ENCODE results near the gene ECHDC3.
"Not testable (repeated sequence)": the region's sequence is repeated elsewhere in the genome, so short reads cannot be mapped to it uniquely, and the experiment has no call there.

Gene ECHDC3, protein sequence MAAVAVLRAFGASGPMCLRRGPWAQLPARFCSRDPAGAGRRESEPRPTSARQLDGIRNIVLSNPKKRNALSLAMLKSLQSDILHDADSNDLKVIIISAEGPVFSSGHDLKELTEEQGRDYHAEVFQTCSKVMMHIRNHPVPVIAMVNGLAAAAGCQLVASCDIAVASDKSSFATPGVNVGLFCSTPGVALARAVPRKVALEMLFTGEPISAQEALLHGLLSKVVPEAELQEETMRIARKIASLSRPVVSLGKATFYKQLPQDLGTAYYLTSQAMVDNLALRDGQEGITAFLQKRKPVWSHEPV

DNA sequence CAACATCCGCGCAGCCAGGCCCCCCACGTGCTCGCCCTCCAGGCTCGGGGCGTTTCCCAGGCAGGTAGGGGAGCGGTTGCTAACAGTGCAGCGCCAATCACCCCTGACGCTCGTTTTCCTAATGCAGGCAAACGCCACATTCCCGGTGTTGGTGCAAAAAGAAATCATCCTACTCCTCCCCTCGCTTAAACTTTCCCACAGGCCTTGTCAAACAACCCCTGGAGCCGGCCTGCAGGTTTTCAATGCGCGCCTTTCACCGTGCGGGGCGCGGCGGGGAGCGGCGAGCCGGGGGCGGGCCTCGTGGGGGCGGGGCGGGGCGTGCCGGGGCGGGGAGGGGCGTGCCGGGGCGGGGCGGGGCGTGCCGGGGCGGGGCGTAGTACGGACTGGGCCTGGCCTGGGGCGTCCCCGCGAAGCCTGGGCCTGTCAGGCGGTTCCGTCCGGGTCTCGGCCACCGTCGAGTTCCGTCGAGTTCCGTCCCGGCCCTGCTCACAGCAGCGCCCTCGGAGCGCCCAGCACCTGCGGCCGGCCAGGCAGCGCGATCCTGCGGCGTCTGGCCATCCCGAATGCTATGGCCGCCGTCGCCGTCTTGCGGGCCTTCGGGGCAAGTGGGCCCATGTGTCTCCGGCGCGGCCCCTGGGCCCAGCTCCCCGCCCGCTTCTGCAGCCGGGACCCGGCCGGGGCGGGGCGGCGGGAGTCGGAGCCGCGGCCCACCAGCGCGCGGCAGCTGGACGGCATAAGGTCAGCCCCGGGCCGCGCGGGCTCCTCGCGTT lies at the start of gene ECHDC3:
Gene ECHDC3, plus strand, starts transcription at position 374 of the 770 bp plus-strand sequence. Its CDS starts 195 bp downstream, at position 569.
- DNase-seq (ENCODE audit: low read depth in 2 of 2) = peak in 1 of 2 donors; percentile 36

- no peak for DNase-seq (ENCODE audit: low read depth in 2 of 2)
These were observed 48.8 kb upstream of the ECHDC3 start for GRCh38 chr10:11693376-11693775.

- DNase-seq (ENCODE audit: low read depth in 2 of 2) = no peak
These were observed 46.4 kb upstream of the ECHDC3 start for GRCh38 chr10:11695779-11696178.

DNA sequence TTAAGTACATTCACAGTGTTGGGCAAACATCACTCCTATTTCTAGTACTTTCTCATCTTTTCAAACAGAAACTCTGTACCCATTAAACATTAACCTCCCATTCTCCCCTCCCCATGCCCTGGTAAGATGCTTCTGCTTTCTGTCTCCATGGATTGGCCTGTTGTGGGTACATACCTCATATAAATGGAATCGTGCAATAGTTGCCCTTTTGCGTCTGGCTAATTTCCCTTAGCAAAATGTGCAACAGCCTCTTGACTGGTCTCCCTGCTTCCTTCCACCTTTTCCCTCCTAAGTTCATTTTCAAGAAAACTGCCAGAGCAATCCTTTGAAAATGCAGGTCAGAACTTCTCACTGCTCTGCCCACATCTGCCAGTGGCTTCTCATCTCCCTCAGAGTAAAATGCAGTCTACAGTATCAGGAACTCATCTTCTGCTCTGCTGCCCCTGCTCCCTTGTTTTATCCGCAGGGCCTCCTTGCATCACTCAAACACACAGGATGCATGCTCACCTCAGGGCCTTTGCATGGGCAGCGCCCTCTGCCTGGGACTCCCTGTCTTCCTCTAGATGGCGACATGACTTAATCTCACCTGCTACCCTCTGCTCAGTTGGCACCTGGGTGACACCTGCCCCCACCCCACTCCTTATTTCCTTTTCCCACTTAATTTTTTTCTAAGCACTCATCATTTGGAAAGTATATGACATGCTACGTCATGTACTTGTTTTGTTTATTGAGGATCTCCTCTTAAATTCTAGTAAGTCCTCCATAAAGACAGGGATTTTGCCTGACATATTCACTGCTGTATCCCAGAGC lies 44.3 kb upstream of the ECHDC3 start:
- DNase-seq (ENCODE audit: low read depth in 2 of 2) = no peak

DNA sequence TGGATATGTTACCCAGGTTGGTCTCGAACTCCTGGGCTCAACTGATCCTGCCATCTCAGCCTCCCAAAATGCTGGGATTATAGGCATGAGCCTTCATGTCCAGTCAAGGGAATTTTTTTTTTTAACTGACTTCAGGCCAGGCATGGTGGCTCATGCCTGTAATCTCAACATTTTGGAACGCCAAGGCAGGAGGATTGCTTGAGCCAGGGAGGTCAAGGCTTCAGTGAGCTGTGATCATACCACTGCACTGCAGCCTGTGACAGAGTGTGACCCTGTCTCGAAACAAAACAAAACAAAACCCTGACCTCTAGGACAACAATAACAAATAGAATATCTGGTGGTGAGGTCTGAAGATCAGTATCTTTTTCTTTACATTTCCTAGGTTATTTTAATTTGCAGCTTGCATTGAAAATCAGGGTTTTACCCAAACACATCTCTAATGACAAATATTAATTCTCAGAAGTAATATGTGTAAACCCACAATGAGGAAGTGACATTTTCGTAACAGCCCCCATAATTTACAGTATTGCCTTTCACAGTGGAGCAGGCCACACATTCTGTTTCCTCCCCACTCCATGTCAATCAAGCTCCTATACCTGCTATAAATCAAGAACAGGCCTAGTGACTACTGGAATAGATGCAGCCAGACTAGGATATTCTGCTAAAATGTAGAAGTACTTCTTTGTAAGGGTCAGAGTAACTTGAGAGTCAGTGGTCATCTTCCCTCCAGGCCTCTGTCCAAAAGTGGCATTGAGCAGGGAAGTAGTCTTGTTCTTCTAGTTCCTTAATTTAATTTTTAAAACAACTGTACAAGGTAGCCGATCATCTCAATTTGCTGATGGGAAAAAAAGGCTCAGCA lies 43.3 kb upstream of the ECHDC3 start:
- DNase-seq (ENCODE audit: low read depth in 2 of 2) = no peak

- no peak for DNase-seq (ENCODE audit: low read depth in 2 of 2)
These were observed 42.6 kb upstream of the ECHDC3 start for GRCh38 chr10:11699550-11700097.

DNA sequence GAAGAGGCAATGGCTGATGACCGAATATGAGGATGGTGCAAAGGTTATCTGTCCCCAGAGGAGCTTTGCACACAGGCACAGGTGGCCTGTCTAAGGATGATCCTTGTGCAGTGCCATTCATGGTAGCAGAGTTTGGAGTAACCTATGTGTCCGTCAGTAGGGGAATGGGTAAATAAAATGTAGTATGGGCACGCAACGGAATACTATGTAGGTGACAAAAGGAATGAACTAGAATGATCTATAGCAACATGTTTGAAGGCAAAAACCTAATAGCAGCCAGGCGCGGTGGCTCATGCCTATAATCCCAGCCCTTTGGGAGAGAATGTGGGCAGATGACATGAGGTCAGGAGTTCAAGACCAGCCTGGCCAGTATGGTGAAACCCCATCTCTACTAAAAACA lies 41.6 kb upstream of the ECHDC3 start:
- DNase-seq (ENCODE audit: low read depth in 2 of 2) = no peak

- DNase-seq (ENCODE audit: low read depth in 2 of 2) = no peak
These were observed 40.6 kb upstream of the ECHDC3 start for GRCh38 chr10:11701451-11702095.

DNA sequence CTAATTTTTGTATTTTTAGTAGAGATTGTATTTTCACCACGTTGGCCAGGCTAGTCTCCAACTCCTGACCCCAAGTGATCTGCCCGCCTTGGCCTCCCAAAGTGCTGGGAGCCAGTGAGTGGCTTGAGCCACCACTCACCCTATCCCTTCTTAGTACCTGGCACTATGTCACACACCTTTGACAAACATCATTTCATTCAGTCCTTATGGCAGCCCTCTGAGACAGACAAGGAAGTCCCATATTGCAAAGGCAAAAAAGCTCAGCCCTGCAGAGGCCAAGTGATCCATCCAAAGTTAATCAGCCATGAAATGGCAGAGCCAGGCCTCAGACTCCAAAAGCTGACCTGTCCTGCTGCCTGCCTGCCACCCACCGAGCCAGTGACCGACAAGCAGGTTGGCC lies 39.9 kb upstream of the ECHDC3 start:
- DNase-seq (ENCODE audit: low read depth in 2 of 2) = no peak

- no peak for DNase-seq (ENCODE audit: low read depth in 2 of 2)
These were observed 38.1 kb upstream of the ECHDC3 start for GRCh38 chr10:11704092-11704491.

GRCh38 chr10:11705722-11706121 lies 36.5 kb upstream of the ECHDC3 start:
- DNase-seq (ENCODE audit: low read depth in 2 of 2) = no peak

DNA sequence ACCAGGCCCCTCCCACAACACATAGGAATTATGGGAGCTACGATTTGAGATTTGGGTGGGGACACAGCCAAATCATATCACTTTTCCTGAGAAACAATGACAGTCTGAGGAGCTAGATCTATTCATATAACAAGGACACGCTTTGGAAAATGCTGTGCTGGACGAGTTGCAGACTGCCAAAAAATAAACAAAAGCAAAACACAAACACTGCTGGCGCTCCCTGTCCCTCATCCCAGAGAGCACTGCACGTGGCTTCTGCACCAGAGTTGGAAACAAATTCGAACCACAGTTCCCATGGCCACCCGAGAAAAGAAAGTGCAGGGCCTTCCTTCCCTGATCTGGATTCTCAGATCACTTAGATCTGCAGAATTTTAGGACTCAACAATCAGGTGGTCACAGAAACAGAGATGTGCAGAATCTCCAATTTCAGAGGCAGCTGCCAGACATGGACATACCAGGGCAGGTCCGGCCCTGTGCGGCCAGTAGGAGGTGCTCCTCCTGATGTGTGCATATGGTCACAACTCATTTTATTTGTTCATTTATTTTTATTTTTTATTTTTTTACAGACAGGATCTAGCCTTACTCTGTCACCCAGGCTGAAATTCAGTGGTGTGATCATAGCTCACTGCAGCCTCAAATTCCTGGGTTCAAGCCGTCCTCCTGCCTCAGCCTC lies 35.2 kb upstream of the ECHDC3 start:
- no peak for DNase-seq (ENCODE audit: low read depth in 2 of 2)

- DNase-seq (ENCODE audit: low read depth in 2 of 2) = no peak
These were observed 34.4 kb upstream of the ECHDC3 start for GRCh38 chr10:11707624-11708350.

DNA sequence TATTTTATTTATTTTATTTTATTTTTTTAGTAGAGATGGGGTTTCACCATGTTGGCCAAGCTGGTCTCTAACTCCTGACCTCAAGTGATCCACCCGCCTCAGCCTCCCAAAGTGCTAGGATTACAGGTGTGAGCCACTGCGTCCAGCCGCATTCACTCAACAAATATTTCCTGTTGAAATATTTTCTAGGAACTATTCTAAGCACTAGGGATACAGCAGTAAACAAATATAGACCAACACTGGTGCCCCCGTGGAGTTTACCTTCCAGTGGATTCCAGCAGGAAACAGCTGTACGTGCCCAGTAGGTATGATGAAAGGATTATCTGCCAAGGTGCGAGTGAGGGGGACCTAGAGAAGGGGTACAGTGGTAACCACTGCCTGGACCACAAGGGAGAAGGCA lies 33.4 kb upstream of the ECHDC3 start:
- DNase-seq (ENCODE audit: low read depth in 2 of 2) = not testable (repeated sequence)

DNA sequence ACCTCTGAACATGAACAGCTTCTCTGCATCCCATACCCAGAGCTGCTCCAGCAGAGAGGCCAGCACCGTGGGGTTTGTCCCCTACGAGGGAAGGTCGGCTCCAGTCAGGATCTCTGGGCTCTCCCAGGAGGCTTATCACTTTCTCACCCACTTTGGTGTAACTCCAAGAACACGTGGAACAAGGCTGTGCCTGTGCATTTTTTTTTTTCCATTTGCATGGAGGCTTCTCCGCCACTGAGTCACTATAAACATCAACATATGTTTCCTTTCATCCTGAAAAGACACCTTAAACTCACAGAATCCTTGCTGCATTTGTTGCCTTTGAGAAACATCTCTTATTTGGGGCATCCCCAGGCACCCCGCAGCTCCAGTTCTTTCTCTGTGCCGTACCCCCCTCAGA lies 29.4 kb upstream of the ECHDC3 start:
- DNase-seq (ENCODE audit: low read depth in 2 of 2) = no peak

DNA sequence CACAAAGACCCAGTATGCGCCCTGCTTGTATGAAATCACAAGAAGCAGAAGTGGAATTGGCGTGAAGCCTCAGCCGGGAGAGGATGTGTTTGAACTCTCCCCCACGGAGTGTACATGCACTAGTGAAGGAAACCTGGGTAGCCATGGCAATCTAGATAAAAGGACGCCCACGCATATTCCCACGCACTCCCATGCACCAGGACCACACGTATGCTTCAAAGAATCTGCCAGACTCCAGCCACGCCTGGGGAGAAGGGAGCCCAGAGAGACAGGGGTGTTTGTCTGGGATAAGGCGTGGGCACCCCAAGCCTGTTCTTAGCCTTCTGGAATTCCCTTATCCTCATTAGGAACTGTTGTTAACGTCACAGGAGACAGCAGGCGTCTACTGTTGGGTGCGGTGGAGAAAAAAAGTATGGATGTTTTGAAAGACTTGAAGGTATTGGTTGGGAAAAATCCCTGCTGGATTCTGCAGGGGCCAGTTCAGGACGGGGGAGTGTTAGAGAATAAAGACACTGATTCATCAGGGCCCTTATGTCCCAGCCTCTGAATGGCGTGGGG lies 28.9 kb upstream of the ECHDC3 start:
- DNase-seq (ENCODE audit: low read depth in 2 of 2) = no peak

DNA sequence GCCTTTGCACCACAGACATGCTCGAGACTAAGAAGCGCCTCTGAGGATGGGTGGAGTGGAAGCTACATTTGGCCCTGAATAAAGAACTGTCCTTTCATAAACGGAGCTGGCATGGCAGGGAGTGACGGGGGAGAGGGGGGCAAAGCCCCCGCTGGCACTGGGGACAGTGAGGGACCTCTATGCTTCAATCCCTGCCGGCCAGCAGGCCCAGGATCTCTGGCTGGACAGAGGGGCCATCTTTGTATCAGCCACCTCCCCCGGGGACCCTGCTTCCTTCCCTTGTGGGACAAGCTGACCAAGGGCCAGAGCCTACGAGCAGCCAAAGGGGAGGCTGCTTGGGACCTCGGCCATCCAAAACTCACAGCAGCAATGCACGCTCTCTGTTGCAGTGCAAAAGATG lies 28.2 kb upstream of the ECHDC3 start:
- DNase-seq (ENCODE audit: low read depth in 2 of 2) = no peak

DNA sequence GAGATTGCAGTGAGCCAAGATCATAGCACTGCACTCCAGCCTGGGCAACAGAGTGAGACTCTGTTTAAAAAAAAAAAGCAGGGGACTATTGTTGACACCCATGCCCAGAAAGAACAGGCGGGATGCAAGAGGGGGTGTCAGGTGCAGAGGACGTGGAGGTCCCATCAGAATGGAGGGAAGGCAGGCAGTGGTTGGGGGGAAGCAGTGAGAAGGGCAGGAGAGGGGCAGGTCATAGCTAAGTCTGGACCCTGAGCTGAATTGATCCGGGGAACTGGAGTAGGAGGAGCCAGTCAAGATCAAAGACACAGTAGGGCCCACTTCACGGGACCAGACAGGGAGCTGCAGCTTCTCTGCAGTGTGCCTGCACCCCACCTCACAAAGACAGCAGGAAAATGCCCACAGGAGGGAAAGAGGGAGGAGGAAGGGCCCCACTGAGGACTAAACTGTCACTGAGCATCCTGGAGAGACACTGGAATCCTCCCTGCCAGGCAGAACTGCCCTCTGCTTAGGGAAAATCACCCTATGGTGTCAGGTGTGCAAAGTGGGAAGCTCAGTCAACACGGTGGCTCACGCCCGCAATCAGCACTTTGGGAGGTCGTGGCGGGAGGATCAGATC lies 27.3 kb upstream of the ECHDC3 start:
- no peak for DNase-seq (ENCODE audit: low read depth in 2 of 2)
